Measurements from ENCODE around the gene CORO1C.

GRCh38 chr12:108727868-108728735 lies 3.2 kb downstream of the CORO1C start:
- TF ChIP-seq CTCF (IDR thresholded peaks at IDR 0.05; ENCODE audit: low read depth, low read length, missing input control) (no peak), GABPA (IDR thresholded peaks at IDR 0.05 in 1 of 2, conservative IDR thresholded peaks at IDR 0.05 in 1 of 2) (no peak), YY1 (IDR thresholded peaks at IDR 0.05) (no peak)

Measured in liver (tissue), 3 donors.